ENCODE measurements around the gene TBC1D13. TPM values are rescaled to one million over a fixed set of nuclear protein-coding genes. Genes with fewer than 3 reads are reported as not detected.
A peak's percentile ranks its signal among the peaks of the same experiment; 100 is the strongest.
"Not testable (repeated sequence)": the region's sequence is repeated elsewhere in the genome, so short reads cannot be mapped to it uniquely, and the experiment has no call there.

Gene TBC1D13
- total and polyA plus RNA-seq, 5 donors from 2014 or later: 13.3 to 24.3 (median 16.9) TPM

- no peak for DNase-seq
- Histone ChIP-seq H3K9me3 (ENCODE audit: control insufficient read depth in 2 of 2, low read length in 2 of 2) (peaks cover 0 to 7% of the 10 kb centered on the region in 2 experiments), H3K36me3 (ENCODE audit: control insufficient read depth, insufficient read depth, low read length) (peaks cover 4% of the 10 kb centered on the region), H3K27ac (ENCODE audit: insufficient read depth, low read length, poor library complexity, severe bottlenecking) (no peak overlapping the region), H3K27me3 (ENCODE audit: control insufficient read depth, insufficient read depth, low read length) (no peaks in the 10 kb centered on the region), H3K4me1 (ENCODE audit: control insufficient read depth, insufficient read depth, low read length, poor library complexity, severe bottlenecking) (peaks cover 24% of the 10 kb centered on the region), H3K4me3 (ENCODE audit: low read depth, low read length) (no peak overlapping the region)
- no peaks in the 10 kb centered on the region for H3K27me3 Mint-ChIP-seq
- peaks cover 12 to 37% (median 17%) of the 10 kb centered on the region in 4 donors for H3K4me1 Mint-ChIP-seq
- H3K36me3 Mint-ChIP-seq: no peaks in the 10 kb centered on the region
- H3K9me3 Mint-ChIP-seq: peaks cover 0 to 2% (median 0%) of the 10 kb centered on the region in 7 donors
- peak overlapping the region in 2 of 3 donors; percentile 48 to 89 for H3K27ac Mint-ChIP-seq
- peak overlapping the region; percentile 85 to 98 (median 98) for H3K4me3 Mint-ChIP-seq
- ATAC-seq (ENCODE audit: low read depth in 2 of 2): no peak
Measured at GRCh38 chr9:128773049-128773448, 14.0 kb upstream of the TBC1D13 start.

DNA sequence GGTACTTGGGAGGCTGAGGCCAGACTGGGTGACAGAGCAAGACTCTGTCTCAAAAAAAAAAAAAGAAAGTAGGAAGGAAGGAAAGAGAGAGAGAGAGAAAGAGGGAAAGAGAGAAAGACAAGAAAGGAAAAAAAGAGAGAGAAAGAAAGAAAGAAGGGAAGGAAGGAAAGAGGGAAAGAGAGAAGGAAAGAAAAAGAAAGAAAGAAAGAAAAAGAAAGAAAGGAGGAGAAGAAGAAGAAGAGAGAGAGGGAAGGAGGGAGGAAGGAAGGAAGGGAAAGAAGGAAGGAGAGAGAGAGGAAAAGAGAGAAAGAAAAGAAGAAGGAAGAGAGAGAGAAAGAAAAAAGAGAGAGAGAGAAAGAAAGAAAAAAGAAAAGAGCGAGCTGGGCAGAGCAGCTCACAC is 12.2 kb upstream of the TBC1D13 start:
- ATAC-seq (ENCODE audit: low read depth in 2 of 2) (no peak), DNase-seq (no peak)
- H3K4me1 Mint-ChIP-seq: peaks cover 8 to 20% (median 12%) of the 10 kb centered on the region in 4 donors
- Histone ChIP-seq H3K4me3 (ENCODE audit: low read depth, low read length) (no peak overlapping the region), H3K36me3 (ENCODE audit: control insufficient read depth, insufficient read depth, low read length) (no peaks in the 10 kb centered on the region), H3K4me1 (ENCODE audit: control insufficient read depth, insufficient read depth, low read length, poor library complexity, severe bottlenecking) (peaks cover 22% of the 10 kb centered on the region), H3K9me3 (ENCODE audit: control insufficient read depth in 2 of 2, low read length in 2 of 2) (peaks cover 0 to 7% of the 10 kb centered on the region in 2 experiments), H3K27ac (ENCODE audit: insufficient read depth, low read length, poor library complexity, severe bottlenecking) (no peak overlapping the region), H3K27me3 (ENCODE audit: control insufficient read depth, insufficient read depth, low read length) (no peaks in the 10 kb centered on the region)
- peaks cover 4% of the 10 kb centered on the region for H3K27me3 Mint-ChIP-seq
- no peak overlapping the region for H3K27ac Mint-ChIP-seq
- no peaks in the 10 kb centered on the region for H3K36me3 Mint-ChIP-seq
- peaks cover 0 to 5% (median 0%) of the 10 kb centered on the region in 7 donors for H3K9me3 Mint-ChIP-seq
- no peak overlapping the region for H3K4me3 Mint-ChIP-seq

DNA sequence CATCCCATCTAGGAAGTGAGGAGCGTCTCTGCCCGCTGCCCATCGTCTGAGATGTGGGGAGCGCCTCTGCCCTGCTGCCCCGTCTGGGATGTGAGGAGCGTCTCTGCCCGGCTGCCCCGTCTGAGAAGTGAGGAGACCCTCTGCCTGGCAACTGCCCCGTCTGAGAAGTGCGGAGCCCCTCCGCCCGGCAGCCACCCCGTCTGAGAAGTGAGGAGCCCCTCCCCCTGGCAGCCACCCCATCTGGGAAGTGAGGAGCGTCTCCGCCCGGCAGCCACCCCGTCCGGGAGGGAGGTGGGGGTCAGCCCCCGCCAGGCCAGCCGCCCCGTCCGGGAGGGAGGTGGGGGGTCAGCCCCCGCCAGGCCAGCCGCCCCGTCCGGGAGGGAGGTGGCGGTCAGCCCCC is 7.0 kb upstream of the TBC1D13 start:
- not testable (repeated sequence) for DNase-seq; H3K4me3 Mint-ChIP-seq; H3K4me3 ChIP-seq (ENCODE audit: low read depth, low read length); H3K9me3 Mint-ChIP-seq; H3K4me1 ChIP-seq (ENCODE audit: control insufficient read depth, insufficient read depth, low read length, poor library complexity, severe bottlenecking); ATAC-seq (ENCODE audit: low read depth in 2 of 2); H3K36me3 ChIP-seq (ENCODE audit: control insufficient read depth, insufficient read depth, low read length); H3K27ac Mint-ChIP-seq; H3K27me3 ChIP-seq (ENCODE audit: control insufficient read depth, insufficient read depth, low read length); H3K36me3 Mint-ChIP-seq; H3K9me3 ChIP-seq (ENCODE audit: control insufficient read depth in 2 of 2, low read length in 2 of 2); H3K27me3 Mint-ChIP-seq; H3K4me1 Mint-ChIP-seq; H3K27ac ChIP-seq (ENCODE audit: insufficient read depth, low read length, poor library complexity, severe bottlenecking)

DNA sequence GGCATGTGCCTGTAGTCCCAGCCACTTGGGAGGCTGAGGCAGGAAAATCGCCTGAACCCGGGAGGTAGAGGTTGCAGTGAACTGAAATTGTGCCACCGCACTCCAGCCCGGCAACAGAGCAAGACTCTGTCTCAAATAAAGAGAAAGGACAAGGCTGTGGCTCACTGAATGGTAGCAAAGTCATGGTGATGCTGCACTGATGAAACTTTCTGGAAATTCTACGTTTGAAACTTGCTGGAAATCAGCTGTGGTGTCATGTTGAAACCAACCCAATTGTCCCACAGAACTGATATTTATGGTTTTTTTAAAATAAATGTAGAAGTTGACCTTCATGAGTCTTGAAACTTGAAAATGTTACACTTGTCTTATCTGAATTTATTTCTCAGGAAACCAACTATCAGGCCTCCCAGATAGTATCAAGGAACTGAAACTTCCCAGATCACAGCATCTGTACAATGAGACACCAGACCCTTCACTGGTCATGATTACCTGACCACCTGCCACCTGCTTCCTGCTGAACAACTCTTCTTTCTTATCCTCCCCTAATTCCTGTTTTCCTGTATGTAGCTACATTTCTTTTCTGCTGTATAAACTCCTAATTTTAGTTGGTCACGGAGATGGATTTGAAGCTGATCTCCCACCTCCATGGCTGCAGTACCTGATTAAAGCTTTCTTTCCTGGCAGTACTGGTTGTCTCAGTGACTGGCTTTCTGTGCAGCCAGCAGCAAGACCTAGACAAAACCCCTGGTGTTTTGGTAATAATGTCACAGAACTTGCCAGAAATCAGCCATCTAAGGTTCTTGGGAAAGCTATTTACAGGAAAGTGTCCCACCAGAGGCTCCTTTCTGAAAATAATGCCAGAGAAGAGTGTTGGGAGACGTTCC is 5.6 kb upstream of the TBC1D13 start:
- peaks cover 0 to 7% (median 0%) of the 10 kb centered on the region in 7 donors for H3K9me3 Mint-ChIP-seq
- no peak overlapping the region for H3K4me3 Mint-ChIP-seq
- no peak overlapping the region for H3K27ac ChIP-seq (ENCODE audit: insufficient read depth, low read length, poor library complexity, severe bottlenecking)
- no peaks in the 10 kb centered on the region for H3K36me3 Mint-ChIP-seq
- H3K27me3 ChIP-seq (ENCODE audit: control insufficient read depth, insufficient read depth, low read length): no peaks in the 10 kb centered on the region
- peaks cover 8% of the 10 kb centered on the region for H3K27me3 Mint-ChIP-seq
- no peak overlapping the region for H3K27ac Mint-ChIP-seq
- peaks cover 0 to 2% (median 0%) of the 10 kb centered on the region in 4 donors for H3K4me1 Mint-ChIP-seq
- ATAC-seq (ENCODE audit: low read depth in 2 of 2): no peak
- peaks cover 4% of the 10 kb centered on the region for H3K4me1 ChIP-seq (ENCODE audit: control insufficient read depth, insufficient read depth, low read length, poor library complexity, severe bottlenecking)
- H3K36me3 ChIP-seq (ENCODE audit: control insufficient read depth, insufficient read depth, low read length): no peaks in the 10 kb centered on the region
- H3K9me3 ChIP-seq (ENCODE audit: control insufficient read depth in 2 of 2, low read length in 2 of 2): peaks cover under 1 to 2% of the 10 kb centered on the region in 2 experiments
- DNase-seq: no peak
- no peak overlapping the region for H3K4me3 ChIP-seq (ENCODE audit: low read depth, low read length)

- Histone ChIP-seq H3K27ac (ENCODE audit: insufficient read depth, low read length, poor library complexity, severe bottlenecking) (no peak overlapping the region), H3K27me3 (ENCODE audit: control insufficient read depth, insufficient read depth, low read length) (no peaks in the 10 kb centered on the region), H3K4me3 (ENCODE audit: low read depth, low read length) (no peak overlapping the region), H3K9me3 (ENCODE audit: control insufficient read depth in 2 of 2, low read length in 2 of 2) (peaks cover 0 to 2% of the 10 kb centered on the region in 2 experiments), H3K36me3 (ENCODE audit: control insufficient read depth, insufficient read depth, low read length) (no peaks in the 10 kb centered on the region), H3K4me1 (ENCODE audit: control insufficient read depth, insufficient read depth, low read length, poor library complexity, severe bottlenecking) (peaks cover 10% of the 10 kb centered on the region)
- H3K4me1 Mint-ChIP-seq: peaks cover 0 to 10% (median 0%) of the 10 kb centered on the region in 4 donors
- peaks cover 0 to 6% (median 0%) of the 10 kb centered on the region in 7 donors for H3K9me3 Mint-ChIP-seq
- H3K36me3 Mint-ChIP-seq: no peaks in the 10 kb centered on the region
- no peak overlapping the region for H3K27ac Mint-ChIP-seq
- peaks cover 8% of the 10 kb centered on the region for H3K27me3 Mint-ChIP-seq
- H3K4me3 Mint-ChIP-seq: no peak overlapping the region
- no peak for DNase-seq
- ATAC-seq (ENCODE audit: low read depth in 2 of 2): no peak
Measured at GRCh38 chr9:128782669-128783068, 4.4 kb upstream of the TBC1D13 start.

GRCh38 chr9:128785427-128785826 is 1.6 kb upstream of the TBC1D13 start:
- Histone ChIP-seq H3K9me3 (ENCODE audit: control insufficient read depth in 2 of 2, low read length in 2 of 2) (peaks cover 0 to 2% of the 10 kb centered on the region in 2 experiments), H3K27ac (ENCODE audit: insufficient read depth, low read length, poor library complexity, severe bottlenecking) (no peak overlapping the region), H3K4me3 (ENCODE audit: low read depth, low read length) (no peak overlapping the region), H3K4me1 (ENCODE audit: control insufficient read depth, insufficient read depth, low read length, poor library complexity, severe bottlenecking) (peaks cover 20% of the 10 kb centered on the region), H3K27me3 (ENCODE audit: control insufficient read depth, insufficient read depth, low read length) (no peaks in the 10 kb centered on the region), H3K36me3 (ENCODE audit: control insufficient read depth, insufficient read depth, low read length) (peaks cover 6% of the 10 kb centered on the region)
- Mint-ChIP-seq H3K36me3 (peaks cover 4% of the 10 kb centered on the region), H3K4me1 (peaks cover 2 to 30% (median 5%) of the 10 kb centered on the region in 4 donors), H3K9me3 (peaks cover 0 to 3% (median 0%) of the 10 kb centered on the region in 7 donors), H3K4me3 (peak overlapping the region in 3 of 4 donors; percentile 27 to 56 (median 29)), H3K27me3 (peaks cover 4% of the 10 kb centered on the region), H3K27ac (peak overlapping the region in 2 of 3 donors; percentile 59 to 82)
- ATAC-seq (ENCODE audit: low read depth in 2 of 2) (no peak), DNase-seq (no peak)

- peaks cover 27% of the 10 kb centered on the region for H3K36me3 ChIP-seq (ENCODE audit: control insufficient read depth, insufficient read depth, low read length)
- ATAC-seq (ENCODE audit: low read depth in 2 of 2) (no peak), DNase-seq (peak in 1 of 3 donors; percentile 9)
- peaks cover 20% of the 10 kb centered on the region for H3K4me1 ChIP-seq (ENCODE audit: control insufficient read depth, insufficient read depth, low read length, poor library complexity, severe bottlenecking)
- H3K9me3 ChIP-seq (ENCODE audit: control insufficient read depth in 2 of 2, low read length in 2 of 2): no peaks in the 10 kb centered on the region
- H3K36me3 Mint-ChIP-seq: peaks cover 4% of the 10 kb centered on the region
- peak overlapping the region; percentile 76 for H3K4me3 ChIP-seq (ENCODE audit: low read depth, low read length)
- peaks cover 3 to 32% (median 7%) of the 10 kb centered on the region in 4 donors for H3K4me1 Mint-ChIP-seq
- H3K27me3 Mint-ChIP-seq: no peaks in the 10 kb centered on the region
- peak overlapping the region; percentile 85 for H3K27ac ChIP-seq (ENCODE audit: insufficient read depth, low read length, poor library complexity, severe bottlenecking)
- peaks cover 0 to 3% (median 0%) of the 10 kb centered on the region in 7 donors for H3K9me3 Mint-ChIP-seq
- H3K27me3 ChIP-seq (ENCODE audit: control insufficient read depth, insufficient read depth, low read length): no peaks in the 10 kb centered on the region
- H3K4me3 Mint-ChIP-seq: peak overlapping the region; percentile 89 to 97 (median 95)
- peak overlapping the region; percentile 92 to 95 (median 93) for H3K27ac Mint-ChIP-seq
Measured at GRCh38 chr9:128787659-128788058, 606 bp downstream of the TBC1D13 start.
